GM12892 (cell line): ENCODE measurements around the gene TUT7.

Source experiments
- POLR2A ChIP-seq: IDR thresholded peaks from 2 replicates; pipeline ENCODE4 v1.6.1; 2011; ENCODE audit warnings: low read depth, low read length, control low read depth
- TAF1 ChIP-seq: IDR thresholded peaks from 2 replicates; pipeline ENCODE4 v1.6.1; 2011; ENCODE audit warnings: low read depth, mild to moderate bottlenecking, control low read depth, low read length, borderline replicate concordance

GRCh38 chr9:86328156-86328555 is 26.1 kb downstream of the TUT7 start:
- TF ChIP-seq TAF1 (no peak), POLR2A (no peak)
